CD4-positive, alpha-beta T cell (primary cell): Measurements from ENCODE around the gene COP1. TPM values are rescaled to one million over a fixed set of nuclear protein-coding genes. Genes with fewer than 3 reads are reported as not detected.

Experiments
- ATAC-seq: fragments of 200-7000 bp; cut with Tn5 transposase; one replicate; pipeline ENCODE4 v1.10.0; 2022; ENCODE audit warnings: mild to moderate bottlenecking; ENCODE audit not compliant: poor library complexity
- CTCF ChIA-PET: fragments of 350-600 bp; sonication (Branson Sonifier 250); formaldehyde crosslinking; loops from one replicate; lab custom pipeline; 2021; ENCODE audit warnings: antibody characterized with exemption, inconsistent platforms; lab: Charles Lee
- POLR2A ChIA-PET: fragments of 350-600 bp; sonication (Branson Sonifier 250); formaldehyde crosslinking; loops from one replicate; lab custom pipeline; 2021; ENCODE audit warnings: antibody characterized with exemption, inconsistent platforms; lab: Charles Lee
- DNase-seq, 14 experiments: peaks; one replicate each; pipeline ENCODE4 v3.0.0-alpha.2; 2013 to 2020; ENCODE audit warnings: mixed read lengths in 2 of 14
- H3K27ac ChIP-seq, 2 donors: one replicate each; pipeline versions ENCODE4 v1.5.1 to v1.7.0; 2013; ENCODE audit warnings: low read length in 2 of 2, low read depth in 1 of 2, mild to moderate bottlenecking in 1 of 2
- H3K27me3 ChIP-seq, 2 experiments: 1 replicate in 1 of 2; 2 replicates in 1 of 2; pipeline versions ENCODE4 v1.6.1 to v1.7.0; 2013; ENCODE audit warnings: low read length in 2 of 2, control low read depth in 1 of 2, mild to moderate bottlenecking in 1 of 2, moderate library complexity in 1 of 2; ENCODE audit not compliant: insufficient read depth in 2 of 2, control insufficient read depth in 1 of 2
- H3K36me3 ChIP-seq: one replicate; pipeline ENCODE4 v1.6.1; 2013; ENCODE audit warnings: low read length, control low read depth; ENCODE audit not compliant: insufficient read depth
- H3K4me1 ChIP-seq: one replicate; pipeline ENCODE4 v1.6.1; 2013; ENCODE audit warnings: low read length, control low read depth; ENCODE audit not compliant: insufficient read depth
- H3K4me3 ChIP-seq: one replicate; pipeline ENCODE4 v1.5.1; 2013; ENCODE audit warnings: mild to moderate bottlenecking, low read length, moderate library complexity
- H3K9me3 ChIP-seq, 2 experiments: 1 replicate in 1 of 2; 2 replicates in 1 of 2; pipeline versions ENCODE4 v1.6.1 to v1.7.0; 2013; ENCODE audit warnings: low read length in 2 of 2, mild to moderate bottlenecking in 2 of 2, control low read depth in 1 of 2, moderate library complexity in 1 of 2; ENCODE audit not compliant: control insufficient read depth in 1 of 2, insufficient read depth in 1 of 2
- H3K27ac Mint-ChIP-seq: one replicate; pipeline ENCODE4 v1.8.0; 2020; ENCODE audit warnings: mixed read lengths
- H3K27me3 Mint-ChIP-seq: one replicate; pipeline ENCODE4 v1.8.0; 2021; ENCODE audit warnings: mixed read lengths
- H3K36me3 Mint-ChIP-seq: one replicate; pipeline ENCODE4 v1.8.0; 2021; ENCODE audit warnings: low read depth, mixed read lengths
- H3K4me1 Mint-ChIP-seq: one replicate; pipeline ENCODE4 v1.8.0; 2021; ENCODE audit warnings: low read depth, mixed read lengths
- H3K4me3 Mint-ChIP-seq: one replicate; pipeline ENCODE4 v1.8.0; 2020; ENCODE audit warnings: mild to moderate bottlenecking, mixed read lengths
- H3K9me3 Mint-ChIP-seq: one replicate; pipeline ENCODE4 v1.8.0; 2020; ENCODE audit warnings: mixed read lengths
- CTCF ChIP-seq: fragments of 200-600 bp; IDR thresholded peaks from one replicate; pipeline ENCODE4 v1.8.0; 2022; ENCODE audit warnings: antibody characterized with exemption, mild to moderate bottlenecking
- intact Hi-C, 2 experiments: fragments of 100-400 bp; cut with DNase I in 1 of 2; cut with micrococcal nuclease in 1 of 2; formaldehyde crosslinking; loops; one replicate each; pipeline versions ENCODE4 v1.15.1 to v1.9.0; 2023 to 2025; cut with DNase I, micrococcal nuclease
- total RNA-seq, 174 experiments: library from RNA in 2 of 174; stranded (reverse) in 2 of 174; gene quantifications; one replicate each; pipeline ENCODE4 v1.2.3 and lab custom pipeline; 2021 to 2026

The COP1 gene
- total RNA-seq, 2 experiments from 2014 or later = 38.6 to 42.2 TPM

GRCh38 chr1:176118985-176119384, 88.1 kb downstream of the COP1 start:
- intact Hi-C loops = no loop called here
- Mint-ChIP-seq H3K27me3 (no peaks in the 10 kb centered on the region), H3K27ac (no peak overlapping the region), H3K36me3 (peaks cover 92% of the 10 kb centered on the region), H3K4me1 (peaks cover 2% of the 10 kb centered on the region), H3K9me3 (peaks cover 9% of the 10 kb centered on the region), H3K4me3 (no peak overlapping the region)
- ATAC-seq (no peak), DNase-seq (no peak)
- no peak for TF ChIP-seq CTCF
- no peak overlapping the region for H3K4me3 ChIP-seq
- peaks cover 15% of the 10 kb centered on the region for H3K36me3 ChIP-seq
- H3K27ac ChIP-seq = no peak overlapping the region
- H3K4me1 ChIP-seq = no peaks in the 10 kb centered on the region
- POLR2A ChIA-PET = no interaction called here
- no peaks in the 10 kb centered on the region for H3K27me3 ChIP-seq
- H3K9me3 ChIP-seq = peaks cover 5 to 17% of the 10 kb centered on the region in 2 experiments
- CTCF ChIA-PET = interaction anchor here (0.7 kb wide), 1 partner anchor 13 kb away, joined by 3 read pairs; no protein-coding TSS in a partner anchor

GRCh38 chr1:176111835-176112234, 95.3 kb downstream of the COP1 start:
- DNase-seq = no peak
- Histone ChIP-seq H3K9me3 (no peaks in the 10 kb centered on the region), H3K4me3 (no peak overlapping the region), H3K27me3 (no peaks in the 10 kb centered on the region), H3K27ac (no peak overlapping the region), H3K4me1 (no peaks in the 10 kb centered on the region), H3K36me3 (peaks cover 45% of the 10 kb centered on the region)
- H3K27ac Mint-ChIP-seq = no peak overlapping the region
- H3K4me3 Mint-ChIP-seq = no peak overlapping the region
- CTCF ChIA-PET = no interaction called here
- no peak for ATAC-seq
- POLR2A ChIA-PET = interaction anchor here (0.7 kb wide), 1 partner anchor 20 kb away, joined by 4 read pairs; no protein-coding TSS in a partner anchor
- H3K9me3 Mint-ChIP-seq = peaks cover 4% of the 10 kb centered on the region
- intact Hi-C loops = no loop called here
- peaks cover 15% of the 10 kb centered on the region for H3K4me1 Mint-ChIP-seq
- no peak for TF ChIP-seq CTCF
- peaks cover 87% of the 10 kb centered on the region for H3K36me3 Mint-ChIP-seq
- H3K27me3 Mint-ChIP-seq = no peaks in the 10 kb centered on the region

- peaks cover 41% of the 10 kb centered on the region for H3K36me3 ChIP-seq
- no peak overlapping the region for H3K27ac ChIP-seq
- ChIA-PET CTCF (no interaction called here), POLR2A (no interaction called here)
- Mint-ChIP-seq H3K36me3 (peaks cover 87% of the 10 kb centered on the region), H3K27ac (no peak overlapping the region), H3K27me3 (no peaks in the 10 kb centered on the region), H3K4me3 (no peak overlapping the region), H3K9me3 (peaks cover 4% of the 10 kb centered on the region), H3K4me1 (peaks cover 20% of the 10 kb centered on the region)
- no peak for TF ChIP-seq CTCF
- no peaks in the 10 kb centered on the region for H3K4me1 ChIP-seq
- H3K4me3 ChIP-seq = no peak overlapping the region
- intact Hi-C loops = no loop called here
- ATAC-seq (no peak), DNase-seq (no peak)
- H3K9me3 ChIP-seq = no peaks in the 10 kb centered on the region
- H3K27me3 ChIP-seq = no peaks in the 10 kb centered on the region
These were observed 96.9 kb downstream of the COP1 start for GRCh38 chr1:176110203-176110602.
